ENCODE measurements around the gene LIPI. TPM values are rescaled to one million over a fixed set of nuclear protein-coding genes. Genes with fewer than 3 reads are reported as not detected.

LIPI gene
- total and polyA plus RNA-seq, 2 of the 13 experiments (the other 11 are each of a cell fraction or from before 2014, with no cell fraction given) = not detected

- ATAC-seq = peak; percentile 99
- H3K4me1 ChIP-seq (ENCODE audit: insufficient read depth, low read length) = no peaks in the 10 kb centered on the region
- FAIRE-seq = no peak
- BruUV-seq (replicated peaks) = no TSS peak
- no peaks in the 10 kb centered on the region for H3K9me3 ChIP-seq (ENCODE audit: low read length)
- peak; percentile 5 for DNase-seq (ENCODE audit: low spot score)
- 31% methylated on average over 34 of the region's 55 CpGs for WGBS (ENCODE audit: low lambda C conversion rate)
- H3K4me3 ChIP-seq (replicated peaks in 1 of 3; ENCODE audit: insufficient read depth in 1 of 3, low read depth in 2 of 3, low read length in 3 of 3) = peak within 1 kb of the TSS; percentile 45 to 68 (median 64); a peak in 5 of 6 replicates
- intact Hi-C loops (cut with micrococcal nuclease; ENCODE audit: unreplicated experiment) = no loop called here
- H3K36me3 ChIP-seq (replicated peaks in 1 of 2; ENCODE audit: control insufficient read depth in 1 of 2, insufficient read depth in 2 of 2, low read length in 2 of 2) = no peaks in the 10 kb centered on the region
- no peaks in the 10 kb centered on the region for H3K79me2 ChIP-seq (ENCODE audit: insufficient read depth, low read length)
- peak within 1 kb of the TSS; percentile 62 for H3K4me2 ChIP-seq (ENCODE audit: low read depth, low read length)
- H4K20me1 ChIP-seq (ENCODE audit: insufficient read depth, low read length) = no peaks in the 10 kb centered on the region
- peak within 1 kb of the TSS; percentile 42 for H2AFZ ChIP-seq (ENCODE audit: low read length)
- in situ Hi-C loops (cut with HindIII; ENCODE audit: extremely low pct_ligation_motif_present, low pct_unique_long_range_greater_than_20kb) = no loop called here
- CTCF ChIA-PET (ENCODE audit: low intra/inter-chr PET ratio, low total read pairs) = no interaction called here
- POLR2A ChIA-PET = no interaction called here
- TF ChIP-seq SP1 (IDR thresholded peaks at IDR 0.05) = no peak
- TF ChIP-seq SP1 (CRISPR knock-in tag; IDR thresholded peaks at IDR 0.05) = peak; percentile 23; the same call in 1 of the 2 replicates
- peak; percentile 54 for TF ChIP-seq HNRNPLL (IDR thresholded peaks at IDR 0.05; ENCODE audit: low read depth, low read length, poor library complexity, severe bottlenecking)
- TF ChIP-seq NFIB (CRISPR knock-in tag; IDR thresholded peaks at IDR 0.05; ENCODE audit: borderline replicate concordance) = no peak
- TF ChIP-seq, protein P1, sequence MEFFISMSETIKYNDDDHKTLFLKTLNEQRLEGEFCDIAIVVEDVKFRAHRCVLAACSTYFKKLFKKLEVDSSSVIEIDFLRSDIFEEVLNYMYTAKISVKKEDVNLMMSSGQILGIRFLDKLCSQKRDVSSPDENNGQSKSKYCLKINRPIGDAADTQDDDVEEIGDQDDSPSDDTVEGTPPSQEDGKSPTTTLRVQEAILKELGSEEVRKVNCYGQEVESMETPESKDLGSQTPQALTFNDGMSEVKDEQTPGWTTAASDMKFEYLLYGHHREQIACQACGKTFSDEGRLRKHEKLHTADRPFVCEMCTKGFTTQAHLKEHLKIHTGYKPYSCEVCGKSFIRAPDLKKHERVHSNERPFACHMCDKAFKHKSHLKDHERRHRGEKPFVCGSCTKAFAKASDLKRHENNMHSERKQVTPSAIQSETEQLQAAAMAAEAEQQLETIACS (CRISPR knock-in tag; IDR thresholded peaks at IDR 0.05) = peak; percentile 39; the same call in 1 of the 2 replicates
- TF ChIP-seq, protein P2, sequence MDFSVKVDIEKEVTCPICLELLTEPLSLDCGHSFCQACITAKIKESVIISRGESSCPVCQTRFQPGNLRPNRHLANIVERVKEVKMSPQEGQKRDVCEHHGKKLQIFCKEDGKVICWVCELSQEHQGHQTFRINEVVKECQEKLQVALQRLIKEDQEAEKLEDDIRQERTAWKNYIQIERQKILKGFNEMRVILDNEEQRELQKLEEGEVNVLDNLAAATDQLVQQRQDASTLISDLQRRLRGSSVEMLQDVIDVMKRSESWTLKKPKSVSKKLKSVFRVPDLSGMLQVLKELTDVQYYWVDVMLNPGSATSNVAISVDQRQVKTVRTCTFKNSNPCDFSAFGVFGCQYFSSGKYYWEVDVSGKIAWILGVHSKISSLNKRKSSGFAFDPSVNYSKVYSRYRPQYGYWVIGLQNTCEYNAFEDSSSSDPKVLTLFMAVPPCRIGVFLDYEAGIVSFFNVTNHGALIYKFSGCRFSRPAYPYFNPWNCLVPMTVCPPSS (IDR thresholded peaks at IDR 0.05) = no peak
- TF ChIP-seq, protein P3, sequence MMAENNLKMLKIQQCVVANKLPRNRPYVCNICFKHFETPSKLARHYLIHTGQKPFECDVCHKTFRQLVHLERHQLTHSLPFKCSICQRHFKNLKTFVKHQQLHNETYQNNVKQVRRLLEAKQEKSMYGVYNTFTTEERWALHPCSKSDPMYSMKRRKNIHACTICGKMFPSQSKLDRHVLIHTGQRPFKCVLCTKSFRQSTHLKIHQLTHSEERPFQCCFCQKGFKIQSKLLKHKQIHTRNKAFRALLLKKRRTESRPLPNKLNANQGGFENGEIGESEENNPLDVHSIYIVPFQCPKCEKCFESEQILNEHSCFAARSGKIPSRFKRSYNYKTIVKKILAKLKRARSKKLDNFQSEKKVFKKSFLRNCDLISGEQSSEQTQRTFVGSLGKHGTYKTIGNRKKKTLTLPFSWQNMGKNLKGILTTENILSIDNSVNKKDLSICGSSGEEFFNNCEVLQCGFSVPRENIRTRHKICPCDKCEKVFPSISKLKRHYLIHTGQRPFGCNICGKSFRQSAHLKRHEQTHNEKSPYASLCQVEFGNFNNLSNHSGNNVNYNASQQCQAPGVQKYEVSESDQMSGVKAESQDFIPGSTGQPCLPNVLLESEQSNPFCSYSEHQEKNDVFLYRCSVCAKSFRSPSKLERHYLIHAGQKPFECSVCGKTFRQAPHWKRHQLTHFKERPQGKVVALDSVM (CRISPR knock-in tag; IDR thresholded peaks at IDR 0.05) = no peak
- no peak within 1 kb of the TSS for H3K27ac ChIP-seq (ENCODE audit: extremely low read length, insufficient read depth, low read length)
- H3K27me3 ChIP-seq (ENCODE audit: control insufficient read depth in 1 of 2, insufficient read depth in 2 of 2, low read length in 2 of 2) = no peaks in the 10 kb centered on the region
- no peak within 1 kb of the TSS for H3K9ac ChIP-seq (ENCODE audit: insufficient read depth, low read depth, low read length)
These were observed 5.4 kb upstream of the LIPI start, which contains the start of gene RBM11 for GRCh38 chr21:14215971-14216641. RBM11 (plus strand) TSS chr21:14216157; CDS start chr21:14216187, 30 bp downstream.

Measured in HepG2 (cell line).